Endothelial cell of hepatic sinusoid (primary cell): ENCODE measurements around the gene CPD.
"Not testable (repeated sequence)": the region's sequence is repeated elsewhere in the genome, so short reads cannot be mapped to it uniquely, and the experiment has no call there.

Source experiments
- in situ Hi-C: cut with HindIII; loops from 2 replicates; pipeline ENCODE4 v1.10.0; 2017; ENCODE audit warnings: low sequenced_read_pairs

CPD gene

DNA sequence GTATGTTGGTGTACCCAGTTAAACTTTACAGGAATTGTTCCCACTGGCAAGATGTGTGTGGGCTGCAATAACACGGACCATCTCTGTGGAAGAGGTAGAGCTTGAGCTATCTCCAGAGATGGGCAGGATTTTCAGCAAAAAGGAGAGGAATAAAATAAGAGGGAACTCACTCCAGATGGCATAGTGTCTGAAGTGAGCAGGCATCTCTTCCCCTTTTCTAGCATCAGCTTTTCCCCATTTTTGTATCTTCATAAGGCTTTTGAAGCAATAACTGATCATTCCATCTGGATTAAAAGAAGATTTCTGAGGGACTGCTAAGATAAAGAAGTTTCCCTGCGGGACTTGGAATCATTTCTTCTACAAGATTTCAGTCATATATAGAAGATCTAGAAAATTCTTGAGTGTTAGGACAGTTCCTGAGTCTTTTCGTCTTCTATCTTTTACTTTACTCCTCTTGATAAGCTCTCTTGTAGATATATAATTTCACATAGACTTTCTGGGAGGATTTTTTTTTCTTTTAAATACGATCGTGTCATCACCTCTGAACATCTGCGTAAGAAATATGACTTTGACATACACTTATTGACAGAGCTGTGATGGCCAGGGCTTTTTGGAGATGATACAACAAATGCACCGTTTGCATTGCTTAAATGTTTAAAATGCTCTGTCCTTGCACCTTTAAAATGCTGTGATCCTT is 2.1 kb downstream of the CPD start:
- in situ Hi-C loops = no loop called here

DNA sequence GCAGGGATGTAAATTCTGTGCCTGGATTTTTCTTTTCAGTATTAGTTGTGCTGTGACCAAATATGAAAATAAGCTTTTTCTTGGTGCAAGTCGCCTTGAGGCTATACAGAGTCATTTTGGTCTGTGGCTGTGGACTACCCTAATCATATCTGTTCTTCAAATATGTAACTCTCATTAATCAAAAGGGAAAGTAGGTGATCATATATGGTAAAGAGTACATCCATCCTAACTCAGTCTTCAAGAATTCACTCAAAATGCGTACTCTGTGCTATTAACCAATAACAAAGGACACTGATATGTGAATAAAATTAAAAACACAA is 2.6 kb downstream of the CPD start:
- in situ Hi-C loops = no loop called here

GRCh38 chr17:30382345-30382744 is 3.6 kb downstream of the CPD start:
- in situ Hi-C loops = no loop called here

GRCh38 chr17:30388321-30389179 is 9.8 kb downstream of the CPD start:
- in situ Hi-C loops = loop anchor here (5.0 kb wide), 1 partner anchor 79 kb away; no protein-coding TSS in a partner anchor

- in situ Hi-C loops = loop anchor here (5.0 kb wide), 2 partner anchors 43 to 77 kb away; no protein-coding TSS in a partner anchor
Measured at GRCh38 chr17:30389756-30390300, 11.1 kb downstream of the CPD start.

DNA sequence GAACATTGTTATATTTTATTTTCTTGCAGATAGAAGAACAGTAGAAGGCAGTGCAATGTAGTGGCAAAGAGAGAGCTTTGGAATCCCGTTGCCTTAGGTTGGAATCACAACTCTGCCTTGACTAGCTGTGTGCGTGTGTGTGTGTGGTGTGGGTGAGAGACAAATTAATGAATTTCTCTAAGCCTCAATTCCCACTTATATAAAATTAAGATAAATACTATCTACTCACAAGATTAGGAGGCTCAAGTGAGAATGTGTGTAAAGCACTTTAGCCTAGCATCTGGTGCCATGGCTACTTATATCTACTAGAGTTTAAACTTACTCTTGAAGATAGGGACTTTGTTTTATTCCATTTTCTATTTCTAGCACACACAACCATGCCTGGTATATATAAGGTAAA is 12.8 kb downstream of the CPD start:
- in situ Hi-C loops = loop anchor here (5.0 kb wide), 1 partner anchor 44 kb away; no protein-coding TSS in a partner anchor

DNA sequence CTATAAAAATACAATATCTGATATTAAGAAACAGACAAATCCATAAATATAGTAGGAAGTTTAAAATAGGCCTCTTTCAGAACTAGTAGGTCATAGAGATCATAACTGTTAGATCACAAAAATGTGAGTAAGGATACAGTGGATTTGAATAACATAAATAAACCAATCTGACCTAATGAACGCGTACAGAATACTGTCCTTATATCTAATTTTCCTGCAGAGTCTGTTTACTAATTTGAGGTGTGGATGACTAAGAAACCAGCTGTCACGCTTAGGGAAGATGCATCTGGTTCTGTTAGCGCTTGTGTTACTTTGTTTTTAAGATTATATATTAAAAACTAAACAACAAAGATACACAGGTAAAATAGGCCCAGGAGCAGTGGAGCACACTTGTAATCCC is 14.8 kb downstream of the CPD start:
- in situ Hi-C loops = loop anchor here (5.0 kb wide), 1 partner anchor 46 kb away; no protein-coding TSS in a partner anchor

- in situ Hi-C loops = loop anchor here (5.0 kb wide), 1 partner anchor 47 kb away; no protein-coding TSS in a partner anchor
Measured at GRCh38 chr17:30393911-30394867, 15.5 kb downstream of the CPD start.

GRCh38 chr17:30395398-30396022 is 16.8 kb downstream of the CPD start:
- in situ Hi-C loops = no loop called here

- in situ Hi-C loops = no loop called here
Measured at GRCh38 chr17:30396129-30396528, 17.4 kb downstream of the CPD start.

DNA sequence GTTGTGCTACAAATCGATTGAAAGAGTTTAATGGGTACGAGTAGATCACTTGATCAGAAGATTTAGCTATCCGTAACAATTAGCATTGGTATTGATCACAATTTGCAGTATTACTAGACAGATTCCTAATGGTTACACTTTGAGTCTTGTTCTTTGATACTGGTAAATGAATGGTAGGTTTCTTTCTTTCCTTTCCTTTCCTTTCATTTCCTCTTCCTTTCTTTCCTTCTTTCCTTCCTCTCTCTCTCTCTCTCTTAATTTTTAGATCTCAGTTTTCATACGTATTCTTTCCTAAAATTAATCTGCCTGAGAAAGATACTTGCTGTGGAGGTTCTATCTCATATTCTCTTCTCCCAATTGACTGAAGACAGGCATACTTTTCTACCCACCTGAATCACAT is 17.9 kb downstream of the CPD start:
- in situ Hi-C loops = no loop called here

GRCh38 chr17:30398328-30399041 is 19.8 kb downstream of the CPD start:
- in situ Hi-C loops = no loop called here

DNA sequence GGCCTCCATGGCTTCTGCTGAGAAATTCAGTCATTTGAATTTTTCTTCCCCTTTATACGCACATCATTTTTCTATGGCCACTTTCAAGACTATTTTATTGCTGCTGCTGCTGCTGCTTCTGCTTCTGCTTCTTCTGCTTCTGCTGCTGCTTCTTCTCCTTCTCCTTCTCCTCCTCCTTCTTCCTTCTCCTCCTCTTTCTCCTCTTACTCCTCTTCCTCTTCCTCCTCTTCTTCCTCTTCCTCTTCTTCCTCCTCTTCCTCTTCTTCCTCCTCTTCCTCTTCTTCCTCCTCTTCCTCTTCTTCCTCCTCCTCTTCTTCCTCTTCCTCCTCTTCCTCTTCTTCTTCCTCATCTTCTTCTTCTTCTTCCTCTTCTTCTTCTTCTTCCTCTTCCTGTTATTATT is 22.4 kb downstream of the CPD start:
- in situ Hi-C loops = no loop called here

DNA sequence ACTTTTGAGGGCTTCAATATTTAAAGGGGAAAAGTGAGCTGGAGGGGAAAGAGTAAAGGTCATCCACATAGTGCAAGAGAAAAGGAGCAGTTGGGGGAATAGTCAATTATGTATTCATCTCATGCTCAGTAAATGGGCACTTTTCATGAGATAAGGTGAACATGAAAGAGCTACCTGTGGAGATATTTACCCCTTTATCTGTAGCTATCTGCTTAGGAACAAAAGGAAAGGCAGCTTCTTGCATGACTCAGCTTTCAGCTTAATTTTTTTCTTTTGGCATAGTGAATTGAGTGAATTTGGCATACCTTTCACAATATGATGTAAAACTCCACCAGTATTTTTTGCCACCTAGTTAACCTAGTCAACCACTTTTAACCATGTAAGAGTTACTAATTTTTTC is 26.4 kb downstream of the CPD start:
- in situ Hi-C loops = no loop called here

GRCh38 chr17:30410627-30411026 is 31.9 kb downstream of the CPD start:
- in situ Hi-C loops = not testable (repeated sequence)

DNA sequence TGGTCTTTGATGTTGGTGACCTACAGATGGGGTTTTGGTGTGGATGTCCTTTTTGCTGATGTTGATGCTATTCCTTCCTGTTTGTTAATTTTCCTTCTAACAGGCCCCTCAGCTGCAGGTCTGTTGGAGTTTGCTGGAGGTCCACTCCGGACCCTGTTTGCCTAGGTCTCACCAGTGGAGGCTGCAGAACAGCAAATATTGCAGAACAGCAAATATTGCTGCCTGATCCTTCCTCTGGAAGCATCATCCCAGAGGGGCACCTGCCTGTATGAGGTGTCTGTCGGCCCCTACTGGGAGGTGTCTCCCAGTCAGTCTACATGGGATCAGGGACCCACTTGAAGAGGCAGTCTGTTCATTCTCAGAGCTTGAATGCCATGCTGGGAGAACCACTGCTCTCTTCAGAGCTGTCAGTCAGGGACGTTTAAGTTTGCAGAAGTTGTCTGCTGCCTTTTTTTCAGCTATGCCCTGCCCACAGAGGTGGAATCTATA is 33.3 kb downstream of the CPD start:
- in situ Hi-C loops = not testable (repeated sequence)

DNA sequence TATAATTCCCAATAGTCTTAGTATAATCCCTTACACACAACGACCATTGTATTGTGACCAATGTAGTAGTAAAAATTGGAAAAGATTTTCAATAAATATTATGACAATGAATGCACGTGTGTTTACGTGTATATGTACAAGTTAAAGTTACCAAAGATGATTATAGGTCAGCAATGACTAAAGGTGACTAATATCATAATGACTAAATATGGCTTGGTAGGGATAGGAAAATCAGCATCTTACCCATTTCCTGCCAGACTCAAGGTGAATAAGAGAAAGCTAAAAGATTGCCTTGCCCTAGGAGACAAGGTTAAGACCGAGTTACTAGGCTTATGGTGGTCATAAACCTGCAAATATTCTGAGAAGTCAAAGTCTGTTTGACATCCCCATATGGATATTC is 34.4 kb downstream of the CPD start:
- in situ Hi-C loops = no loop called here

- in situ Hi-C loops = no loop called here
Measured at GRCh38 chr17:30414486-30414885, 35.8 kb downstream of the CPD start.

DNA sequence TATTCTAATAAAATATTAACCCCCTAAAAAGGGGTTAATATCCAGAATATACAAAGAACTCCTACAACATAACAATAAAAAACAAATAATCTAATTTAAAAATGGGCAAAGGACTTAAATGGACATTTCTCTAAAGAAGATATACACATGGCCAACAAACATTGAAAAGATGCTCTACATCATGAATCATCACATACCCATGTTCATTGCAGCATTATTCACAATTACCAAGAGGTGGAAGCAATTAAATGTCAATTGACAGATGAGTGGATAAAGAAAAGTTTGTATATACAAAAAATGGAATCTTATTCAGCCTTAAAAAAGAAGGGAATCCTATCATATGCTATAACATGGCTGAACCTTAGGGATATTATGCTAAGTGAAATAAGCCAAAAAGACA is 36.8 kb downstream of the CPD start:
- in situ Hi-C loops = no loop called here
